ENCODE data around the gene TSPAN10. TPM values are rescaled to one million over a fixed set of nuclear protein-coding genes. Genes with fewer than 3 reads are reported as not detected.

The TSPAN10 gene
- under 1 TPM in 4 of 9 donors, not detected in 5; 0.21 to 0.41 (median 0.38) TPM for total RNA-seq
- under 1 TPM; 0.07 to 0.46 TPM for polyA plus RNA-seq
- long read RNA-seq, donor 1: 0 reads
- long read RNA-seq, donor 2: 0 reads
- long read RNA-seq, donor 3: 0 reads

DNA sequence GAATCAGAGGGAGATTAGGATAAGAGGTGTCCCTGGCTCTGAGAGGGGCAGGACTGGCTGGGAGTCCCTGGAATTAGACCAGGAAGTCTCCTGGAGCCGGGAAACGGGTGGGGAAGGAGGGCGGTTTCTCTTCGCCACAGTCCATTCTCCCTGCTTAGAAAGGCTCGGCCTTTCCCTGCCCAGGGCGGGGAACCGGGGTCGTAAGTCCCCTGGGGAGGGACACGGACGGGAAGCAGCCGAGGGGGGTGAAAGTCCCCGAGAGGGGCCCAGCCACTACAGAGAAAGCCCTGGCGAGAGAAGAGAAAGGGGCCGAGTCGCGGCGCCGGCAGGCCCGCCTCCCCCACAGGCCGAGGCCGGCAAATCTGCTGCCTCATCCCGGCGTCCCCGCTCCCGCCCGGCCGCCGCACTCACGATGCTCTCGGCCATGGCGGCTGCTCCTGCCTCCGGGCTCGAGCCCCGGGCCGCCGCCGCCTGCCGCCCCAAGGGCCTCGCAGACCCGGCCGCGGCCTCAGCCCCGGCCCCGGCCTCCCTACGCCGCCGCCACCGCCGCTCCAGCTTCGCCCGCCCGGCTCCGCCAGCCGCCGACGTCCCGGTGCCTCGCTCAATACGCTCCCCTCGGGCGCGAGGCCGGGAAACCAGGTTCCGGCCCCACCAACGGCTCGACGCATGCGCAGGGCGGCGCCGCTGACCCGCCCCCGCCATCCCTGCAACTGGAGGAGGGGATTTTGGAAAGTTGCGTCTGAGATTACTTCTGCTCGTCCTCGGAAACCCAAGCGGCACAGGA lies at the start of gene TSPAN10, which contains the start of gene NPLOC4:
Gene TSPAN10, plus strand, starts transcription at position 692 of the 784 bp plus-strand sequence. CDS start 5,217 bp downstream, outside the sequence.
Gene NPLOC4, minus strand, starts transcription at position 608 of the 784 bp plus-strand sequence. Its CDS starts 182 bp downstream, at position 426.
- H3K4me1 ChIP-seq: peaks cover 10 to 48% (median 32%) of the 10 kb centered on the region in 12 donors
- peaks cover 0 to 12% (median 0%) of the 10 kb centered on the region in 9 donors for H3K36me3 ChIP-seq
- H3K27ac ChIP-seq: peak within 1 kb of the TSS; percentile 73 to 97 (median 95)
- no peaks in the 10 kb centered on the region for H3K9me3 ChIP-seq
- H3K4me3 ChIP-seq: peak within 1 kb of the TSS; percentile 71 to 100 (median 92)
- WGBS, 4 donors: 0 to 1% (median 1%) methylated on average over 44 to 77 of the region's 77 CpGs
- H3K27me3 ChIP-seq: no peaks in the 10 kb centered on the region
- DNase-seq: peak; percentile 86 to 94 (median 89)
- peak; percentile 48 to 93 (median 88) for ATAC-seq
- intact Hi-C loops (cut with DNase I): loop anchor here in 3 of 10 donors (2.0 kb wide), 2 partner anchors 28 to 30 kb away; partner anchors contain the start of genes CCDC137 (in 2 of the 3) and OXLD1 (in 2 of the 3)
- TF ChIP-seq, protein P1, sequence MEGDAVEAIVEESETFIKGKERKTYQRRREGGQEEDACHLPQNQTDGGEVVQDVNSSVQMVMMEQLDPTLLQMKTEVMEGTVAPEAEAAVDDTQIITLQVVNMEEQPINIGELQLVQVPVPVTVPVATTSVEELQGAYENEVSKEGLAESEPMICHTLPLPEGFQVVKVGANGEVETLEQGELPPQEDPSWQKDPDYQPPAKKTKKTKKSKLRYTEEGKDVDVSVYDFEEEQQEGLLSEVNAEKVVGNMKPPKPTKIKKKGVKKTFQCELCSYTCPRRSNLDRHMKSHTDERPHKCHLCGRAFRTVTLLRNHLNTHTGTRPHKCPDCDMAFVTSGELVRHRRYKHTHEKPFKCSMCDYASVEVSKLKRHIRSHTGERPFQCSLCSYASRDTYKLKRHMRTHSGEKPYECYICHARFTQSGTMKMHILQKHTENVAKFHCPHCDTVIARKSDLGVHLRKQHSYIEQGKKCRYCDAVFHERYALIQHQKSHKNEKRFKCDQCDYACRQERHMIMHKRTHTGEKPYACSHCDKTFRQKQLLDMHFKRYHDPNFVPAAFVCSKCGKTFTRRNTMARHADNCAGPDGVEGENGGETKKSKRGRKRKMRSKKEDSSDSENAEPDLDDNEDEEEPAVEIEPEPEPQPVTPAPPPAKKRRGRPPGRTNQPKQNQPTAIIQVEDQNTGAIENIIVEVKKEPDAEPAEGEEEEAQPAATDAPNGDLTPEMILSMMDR (IDR thresholded peaks at IDR 0.05): peak in 1 of 12 donors; percentile 8
- peak; percentile 37 to 39 for TF ChIP-seq POLR2A (IDR thresholded peaks at IDR 0.05)

DNA sequence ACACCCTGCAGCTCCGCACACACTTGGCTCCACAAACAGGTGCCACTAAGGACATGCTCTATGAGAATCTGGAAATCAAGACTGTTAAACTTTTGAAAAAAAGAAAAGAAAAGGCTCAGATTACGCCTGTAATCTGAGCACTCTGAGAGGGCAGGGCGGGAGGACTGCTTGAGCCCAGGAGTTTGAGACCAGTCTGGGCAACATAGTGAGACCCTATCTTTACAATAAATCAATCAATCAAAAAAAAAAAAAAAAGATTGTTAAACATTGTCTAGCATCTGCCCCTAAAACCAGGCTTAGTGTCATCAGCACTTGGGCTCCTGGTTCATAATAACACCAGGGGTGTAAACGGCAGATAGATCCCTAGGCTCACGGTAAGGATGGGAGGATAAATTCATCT lies 47.4 kb upstream of the TSPAN10 start:
- intact Hi-C loops (cut with DNase I): no loop called here
- TF ChIP-seq, protein P1 (IDR thresholded peaks at IDR 0.05): no peak
- TF ChIP-seq POLR2A (IDR thresholded peaks at IDR 0.05): no peak
- H3K27ac ChIP-seq: no peak overlapping the region
- H3K9me3 ChIP-seq: no peaks in the 10 kb centered on the region
- peaks cover 0 to 100% (median 99%) of the 10 kb centered on the region in 9 donors for H3K36me3 ChIP-seq
- no peaks in the 10 kb centered on the region for H3K27me3 ChIP-seq
- 90 to 95% (median 93%) methylated on average over 5 of the region's 5 CpGs for WGBS, 4 donors
- no peak overlapping the region for H3K4me3 ChIP-seq
- ATAC-seq (no peak), DNase-seq (no peak)
- H3K4me1 ChIP-seq: peaks cover 0 to 15% (median 0%) of the 10 kb centered on the region in 12 donors

DNA sequence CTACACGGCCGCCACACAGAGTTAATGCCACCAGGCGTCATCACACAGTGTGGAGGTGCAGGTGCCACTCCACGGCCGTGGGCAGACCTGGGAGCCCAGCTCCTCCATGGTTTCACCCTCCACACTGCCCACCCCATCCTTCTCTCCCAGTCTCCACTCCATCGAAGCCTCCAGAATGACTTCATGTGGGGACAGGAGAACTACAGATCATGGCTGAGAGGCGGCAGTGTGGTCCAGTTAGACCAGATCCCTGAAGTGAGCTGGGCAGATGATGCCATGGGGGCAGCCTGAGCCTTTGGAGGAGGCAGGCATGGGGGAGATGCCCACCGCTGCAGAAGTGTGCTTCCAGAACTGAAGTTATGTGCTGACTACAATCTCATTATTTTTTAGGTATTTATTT lies 46.9 kb upstream of the TSPAN10 start:
- WGBS, 4 donors: 91 to 96% (median 93%) methylated on average over 8 of the region's 8 CpGs
- Histone ChIP-seq H3K4me3 (no peak overlapping the region), H3K9me3 (no peaks in the 10 kb centered on the region), H3K4me1 (peaks cover 0 to 15% (median 0%) of the 10 kb centered on the region in 12 donors), H3K27ac (no peak overlapping the region), H3K36me3 (peaks cover 0 to 100% (median 99%) of the 10 kb centered on the region in 9 donors), H3K27me3 (no peaks in the 10 kb centered on the region)
- TF ChIP-seq, protein P1 (IDR thresholded peaks at IDR 0.05): no peak
- no peak for TF ChIP-seq POLR2A (IDR thresholded peaks at IDR 0.05)
- DNase-seq (peak in 1 of 5 donors; percentile 6), ATAC-seq (no peak)
- intact Hi-C loops (cut with DNase I): no loop called here

DNA sequence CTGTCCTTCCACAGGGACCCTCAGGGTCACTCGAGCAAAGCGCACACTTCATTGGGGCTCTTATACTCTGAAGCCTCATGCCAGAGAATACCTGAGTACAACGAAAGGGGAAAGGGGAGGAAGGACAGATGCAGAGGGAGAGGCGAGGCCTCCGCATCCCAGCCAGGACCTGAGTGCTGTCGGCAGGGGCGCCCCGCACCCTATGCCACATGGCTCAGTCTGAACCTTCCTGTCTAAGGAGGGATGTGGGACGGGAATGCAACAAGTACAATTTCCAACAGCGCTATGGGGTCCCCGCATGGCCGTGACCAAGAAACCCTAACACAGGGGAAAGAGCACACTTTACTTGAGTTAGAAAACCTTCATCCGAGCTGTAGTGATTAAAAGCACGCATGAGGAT lies 45.0 kb upstream of the TSPAN10 start:
- no peak for ATAC-seq
- Histone ChIP-seq H3K4me1 (peaks cover 0 to 15% (median 0%) of the 10 kb centered on the region in 12 donors), H3K9me3 (no peaks in the 10 kb centered on the region), H3K27me3 (no peaks in the 10 kb centered on the region), H3K27ac (no peak overlapping the region), H3K4me3 (no peak overlapping the region), H3K36me3 (peaks cover 5 to 100% (median 99%) of the 10 kb centered on the region in 9 donors)
- WGBS, 4 donors: 79 to 94% (median 89%) methylated on average over 12 to 14 of the region's 14 CpGs
- intact Hi-C loops (cut with DNase I): no loop called here
- no peak for TF ChIP-seq POLR2A (IDR thresholded peaks at IDR 0.05)
- TF ChIP-seq, protein P1 (IDR thresholded peaks at IDR 0.05): no peak
- DNase-seq: peak in 1 of 5 donors; percentile 10

Measured in heart left ventricle (tissue), 16 donors.